UCSD-AML1 (cell line): Measurements from ENCODE around the gene ZNF800.

Experiments
- DNase-seq: peaks from one replicate; lab custom pipeline; 2025; ENCODE audit not compliant: unreplicated experiment; lab: John Stamatoyannopoulos, UW

ZNF800 gene

GRCh38 chr7:127349881-127350280, 42.6 kb downstream of the ZNF800 start:
- no peak for DNase-seq

GRCh38 chr7:127348247-127348631, 44.3 kb downstream of the ZNF800 start:
- no peak for DNase-seq

GRCh38 chr7:127347567-127348246, 44.8 kb downstream of the ZNF800 start:
- no peak for DNase-seq

- DNase-seq, result no peak
These were observed 45.8 kb downstream of the ZNF800 start for GRCh38 chr7:127346575-127347256.

GRCh38 chr7:127342596-127342995, 49.9 kb downstream of the ZNF800 start:
- no peak for DNase-seq

GRCh38 chr7:127338122-127338521, 54.4 kb downstream of the ZNF800 start:
- DNase-seq, result no peak

GRCh38 chr7:127337581-127337980, 54.9 kb downstream of the ZNF800 start:
- no peak for DNase-seq

- no peak for DNase-seq
These were observed 56.0 kb downstream of the ZNF800 start for GRCh38 chr7:127336458-127336857.

GRCh38 chr7:127332880-127333279, 59.6 kb downstream of the ZNF800 start:
- DNase-seq, result no peak

- DNase-seq, result no peak
These were observed 62.4 kb downstream of the ZNF800 start for GRCh38 chr7:127330070-127330469.

- DNase-seq, result no peak
These were observed 69.5 kb downstream of the ZNF800 start for GRCh38 chr7:127322832-127323493.

- DNase-seq, result no peak
These were observed 70.2 kb downstream of the ZNF800 start for GRCh38 chr7:127322351-127322750.

GRCh38 chr7:127320974-127321373, 71.5 kb downstream of the ZNF800 start:
- no peak for DNase-seq
